Measurements from ENCODE around the gene UBE2L3. TPM values are rescaled to one million over a fixed set of nuclear protein-coding genes. Genes with fewer than 3 reads are reported as not detected.
"Not testable (repeated sequence)": the region's sequence is repeated elsewhere in the genome, so short reads cannot be mapped to it uniquely, and the experiment has no call there.

Gene UBE2L3
- total RNA-seq, 2 experiments from 2014 or later = 50.3 to 54.9 TPM

- H3K9me3 Mint-ChIP-seq = no peaks in the 10 kb centered on the region
- no peak overlapping the region for H3K4me3 Mint-ChIP-seq
- intact Hi-C loops (cut with micrococcal nuclease) = no loop called here
- ATAC-seq (no peak), DNase-seq (no peak)
- no peak for TF ChIP-seq CTCF (IDR thresholded peaks at IDR 0.05)
- no peaks in the 10 kb centered on the region for H3K27me3 Mint-ChIP-seq
- POLR2A ChIA-PET = interaction anchor here (1.2 to 1.3 kb wide), 2 partner anchors 9 to 13 kb away, joined by 6 to 9 read pairs; partner anchors contain the start of gene SDF2L1
- H3K27ac Mint-ChIP-seq = no peak overlapping the region
- peaks cover 17% of the 10 kb centered on the region for H3K4me1 Mint-ChIP-seq (ENCODE audit: low read depth)
- CTCF ChIA-PET = interaction anchor here (1.0 to 2.8 kb wide), 2 partner anchors 9 to 13 kb away, joined by 6 to 10 read pairs; no protein-coding TSS in a partner anchor
- H3K36me3 Mint-ChIP-seq (ENCODE audit: low read depth) = peaks cover 3% of the 10 kb centered on the region
Observed at GRCh38 chr22:21634081-21634480, 66.6 kb downstream of the UBE2L3 start.

- intact Hi-C loops (cut with micrococcal nuclease) = no loop called here
- no peak overlapping the region for H3K27ac Mint-ChIP-seq
- peaks cover 15% of the 10 kb centered on the region for H3K4me1 Mint-ChIP-seq (ENCODE audit: low read depth)
- no peaks in the 10 kb centered on the region for H3K27me3 Mint-ChIP-seq
- ATAC-seq (no peak), DNase-seq (no peak)
- no peak overlapping the region for H3K4me3 Mint-ChIP-seq
- ChIA-PET POLR2A (interaction anchor here (0.9 kb wide), 1 partner anchor 12 kb away, joined by 3 read pairs; no protein-coding TSS in a partner anchor), CTCF (interaction anchor here (0.9 to 2.8 kb wide), 3 partner anchors 10 to 12 kb away, joined by 3 to 10 read pairs (median 5); no protein-coding TSS in a partner anchor)
- no peaks in the 10 kb centered on the region for H3K9me3 Mint-ChIP-seq
- no peaks in the 10 kb centered on the region for H3K36me3 Mint-ChIP-seq (ENCODE audit: low read depth)
- no peak for TF ChIP-seq CTCF (IDR thresholded peaks at IDR 0.05)
Observed at GRCh38 chr22:21634844-21635243, 67.3 kb downstream of the UBE2L3 start.

- intact Hi-C loops (cut with micrococcal nuclease) = no loop called here
- CTCF ChIA-PET = interaction anchor here (0.9 to 1.2 kb wide), 2 partner anchors 9 to 11 kb away, joined by 3 to 5 read pairs; no protein-coding TSS in a partner anchor
Observed at GRCh38 chr22:21635771-21636510, 68.4 kb downstream of the UBE2L3 start.

GRCh38 chr22:21636629-21637218 lies 69.2 kb downstream of the UBE2L3 start:
- Mint-ChIP-seq H3K27ac (no peak overlapping the region), H3K36me3 (ENCODE audit: low read depth) (no peaks in the 10 kb centered on the region), H3K4me1 (ENCODE audit: low read depth) (peaks cover 10% of the 10 kb centered on the region), H3K4me3 (no peak overlapping the region), H3K9me3 (no peaks in the 10 kb centered on the region), H3K27me3 (no peaks in the 10 kb centered on the region)
- DNase-seq = no peak
- ChIA-PET POLR2A (interaction anchor here (1.1 kb wide), 1 partner anchor 9 kb away, joined by 4 read pairs; no protein-coding TSS in a partner anchor), CTCF (interaction anchor here (1.4 kb wide), 1 partner anchor 10 kb away, joined by 11 read pairs; no protein-coding TSS in a partner anchor)
- TF ChIP-seq CTCF (IDR thresholded peaks at IDR 0.05) = no peak
- intact Hi-C loops (cut with micrococcal nuclease) = no loop called here
- no peak for ATAC-seq

More at GRCh38 chr22:21635771-21636510, 68.4 kb downstream of the UBE2L3 start:
- ATAC-seq (no peak), DNase-seq (no peak)
- POLR2A ChIA-PET = interaction anchor here (0.9 to 1.1 kb wide), 2 partner anchors 9 to 11 kb away, joined by 3 to 4 read pairs; no protein-coding TSS in a partner anchor
- H3K4me1 Mint-ChIP-seq (ENCODE audit: low read depth) = peaks cover 10% of the 10 kb centered on the region
- no peaks in the 10 kb centered on the region for H3K9me3 Mint-ChIP-seq
- no peak overlapping the region for H3K4me3 Mint-ChIP-seq
- no peak for TF ChIP-seq CTCF (IDR thresholded peaks at IDR 0.05)
- H3K36me3 Mint-ChIP-seq (ENCODE audit: low read depth) = no peaks in the 10 kb centered on the region
- no peaks in the 10 kb centered on the region for H3K27me3 Mint-ChIP-seq
- H3K27ac Mint-ChIP-seq = no peak overlapping the region

- H3K27me3 Mint-ChIP-seq; H3K4me3 Mint-ChIP-seq; DNase-seq; ATAC-seq; POLR2A ChIA-PET; intact Hi-C loops (cut with micrococcal nuclease); H3K4me1 Mint-ChIP-seq (ENCODE audit: low read depth); H3K9me3 Mint-ChIP-seq; H3K36me3 Mint-ChIP-seq (ENCODE audit: low read depth); H3K27ac Mint-ChIP-seq: not testable (repeated sequence)
- CTCF ChIA-PET = interaction anchor here (1.4 kb wide), 1 partner anchor 9 kb away, joined by 11 read pairs; no protein-coding TSS in a partner anchor
Observed at GRCh38 chr22:21637450-21637849, 69.9 kb downstream of the UBE2L3 start.

All from activated CD8-positive, alpha-beta T cell treated with anti-CD3 and anti-CD28 coated beads for 36 hours (primary cell).